Activated T-cell treated with anti-CD3 and anti-CD28 coated beads for 48 hours (primary cell): Measurements from ENCODE around the gene IQSEC1.

Source experiments
- DNase-seq: peaks from one replicate; pipeline ENCODE4 v3.0.0-alpha.2; 2020; ENCODE audit warnings: low read depth

IQSEC1 gene

DNA sequence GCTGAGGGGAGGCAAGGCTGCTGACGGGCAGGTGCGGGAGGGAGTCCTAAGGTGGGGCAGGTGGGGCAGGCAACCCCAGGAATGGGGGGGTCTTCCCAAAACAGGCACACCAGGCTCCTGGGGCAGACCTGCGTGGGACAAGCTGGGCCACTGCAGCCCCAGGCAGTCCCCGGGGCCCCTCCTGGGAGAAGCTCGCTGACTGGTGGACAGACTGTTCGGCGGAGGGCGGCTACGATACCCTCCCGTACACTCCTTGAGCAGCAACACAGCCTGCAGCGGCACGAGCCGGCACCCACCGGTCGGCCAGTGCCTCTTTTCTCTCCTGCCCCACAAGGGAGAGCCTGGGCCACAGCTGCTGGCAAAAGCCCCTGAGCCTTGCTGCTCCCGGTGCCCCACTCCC, 165.9 kb downstream of the IQSEC1 start:
- no peak for DNase-seq

DNA sequence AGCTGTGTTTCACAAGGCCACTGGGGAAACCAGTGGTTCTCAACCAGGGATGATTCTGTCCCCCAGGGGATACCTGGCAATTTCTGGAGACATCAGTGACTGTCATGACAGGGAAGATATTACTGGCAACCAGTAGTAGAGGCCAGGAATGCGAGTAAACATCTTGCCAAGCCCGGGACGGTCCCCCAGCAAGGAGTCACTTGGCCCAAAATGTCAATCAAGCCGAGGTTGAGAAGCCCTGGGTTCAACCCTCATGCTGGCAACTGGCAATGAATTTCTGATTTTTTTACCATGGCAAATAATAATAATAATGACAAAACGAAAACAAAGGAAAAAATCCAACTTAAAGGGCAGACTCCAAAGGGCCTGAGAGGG, 166.3 kb downstream of the IQSEC1 start:
- no peak for DNase-seq

DNA sequence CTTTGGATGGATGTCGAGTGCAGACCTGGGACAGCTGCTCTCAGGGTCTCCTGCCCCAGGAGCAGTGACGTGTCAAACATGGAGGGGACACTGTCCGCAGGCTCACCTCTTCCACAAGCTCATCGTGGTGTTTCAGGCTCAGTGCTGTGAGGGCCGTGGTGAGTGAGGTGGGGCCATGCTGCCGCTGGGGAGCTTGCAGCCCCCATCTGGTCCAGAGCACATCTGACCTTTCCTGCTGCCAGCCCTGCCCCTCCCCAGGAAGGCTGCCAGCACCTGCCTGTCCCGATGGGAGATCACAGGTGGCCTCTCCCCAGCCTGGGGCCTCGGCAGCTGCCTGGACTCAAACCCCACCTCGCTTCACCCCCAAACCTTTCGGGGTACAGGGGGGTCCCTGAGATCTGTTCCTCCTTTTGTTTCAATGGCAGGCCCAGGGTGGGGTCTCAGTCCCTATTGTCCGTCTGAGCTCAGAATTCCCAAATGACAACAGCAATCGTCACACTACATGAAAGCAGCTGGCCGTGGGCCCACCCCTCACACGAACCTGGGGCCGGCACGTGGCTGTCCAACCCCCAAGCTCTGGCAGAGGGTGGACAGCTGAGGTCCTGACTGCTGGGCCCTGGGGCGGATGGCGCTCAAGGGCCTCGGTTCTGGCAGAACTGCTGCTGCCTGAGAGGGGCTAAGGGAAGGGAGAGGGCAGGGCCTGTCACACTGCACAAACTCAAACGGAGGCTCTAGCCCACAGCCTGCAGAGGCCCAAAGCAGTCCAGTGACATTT, 166.9 kb downstream of the IQSEC1 start:
- DNase-seq, result no peak

DNA sequence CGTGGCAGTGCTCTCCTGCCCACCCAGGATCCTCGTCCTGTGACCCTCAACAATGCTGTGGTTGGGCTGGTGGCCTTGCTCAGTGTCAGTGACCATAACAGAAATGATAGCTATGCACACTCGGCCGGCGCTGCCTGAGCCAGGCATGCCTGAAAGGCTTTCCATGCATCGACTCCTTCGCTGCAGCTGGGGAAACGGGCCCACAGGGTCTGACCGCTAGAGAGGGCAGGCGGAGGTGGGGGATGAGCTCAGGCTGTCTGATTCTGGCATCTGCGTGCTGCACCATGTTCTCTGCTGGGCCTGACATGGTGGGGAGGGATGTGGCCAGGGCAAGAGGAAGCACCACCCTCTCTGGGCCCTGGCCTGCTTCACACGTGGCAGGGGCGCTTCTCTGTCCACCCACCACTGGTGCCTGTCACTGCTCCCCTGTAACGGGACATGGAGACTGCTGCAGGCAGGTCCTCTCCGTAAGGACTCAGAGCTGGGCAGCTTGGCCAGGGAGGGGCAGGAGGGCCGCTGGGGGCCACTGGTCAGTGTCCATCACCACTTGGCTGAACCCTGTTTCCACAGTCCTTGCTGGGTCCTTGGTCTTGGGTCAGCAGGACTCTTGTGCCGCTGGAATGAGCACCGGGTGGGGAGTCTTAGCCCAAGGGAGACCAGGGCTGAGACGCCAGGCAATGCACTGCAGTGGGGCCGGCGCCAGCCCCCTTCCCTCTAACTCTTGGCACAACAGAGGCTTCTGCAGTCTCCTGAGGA, 167.7 kb downstream of the IQSEC1 start:
- no peak for DNase-seq

DNA sequence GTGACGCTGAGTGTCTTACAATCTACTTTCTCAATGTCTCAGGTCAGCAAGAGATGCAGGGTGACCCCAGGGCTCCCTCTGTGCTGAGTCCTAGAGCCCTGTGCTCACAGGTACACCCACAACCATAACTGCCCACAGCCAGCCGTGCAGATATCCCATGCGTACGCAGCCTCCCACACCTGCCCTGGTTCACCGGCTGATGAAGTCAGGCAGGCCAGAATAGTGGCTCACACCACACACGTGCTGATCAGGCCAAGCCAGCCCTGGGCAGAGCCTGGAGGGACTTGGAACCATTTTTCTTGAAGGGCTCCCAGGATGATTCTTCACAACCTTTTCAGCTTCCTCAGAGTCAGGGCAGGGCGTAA, 168.3 kb downstream of the IQSEC1 start:
- DNase-seq, result no peak

DNA sequence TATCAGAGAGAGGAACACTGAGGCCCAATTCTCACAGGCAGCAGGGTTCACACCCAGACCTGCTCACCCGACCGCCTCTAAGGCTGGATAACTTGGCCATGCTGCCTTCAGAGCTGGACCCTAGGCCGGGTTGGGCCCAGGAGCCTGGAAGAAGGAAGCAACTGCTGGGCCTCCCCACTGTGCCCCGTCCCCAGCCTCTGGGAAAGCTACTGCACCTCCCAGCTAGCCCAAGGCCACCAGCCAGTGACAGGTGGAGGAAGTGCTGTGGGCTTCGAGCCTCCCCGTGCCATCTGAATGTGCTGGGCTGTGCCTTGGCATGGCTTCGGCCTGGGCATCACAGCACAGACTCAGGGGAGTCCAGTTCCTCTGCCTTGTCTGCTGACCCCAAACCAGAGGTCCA, 169.3 kb downstream of the IQSEC1 start:
- DNase-seq, result no peak

DNA sequence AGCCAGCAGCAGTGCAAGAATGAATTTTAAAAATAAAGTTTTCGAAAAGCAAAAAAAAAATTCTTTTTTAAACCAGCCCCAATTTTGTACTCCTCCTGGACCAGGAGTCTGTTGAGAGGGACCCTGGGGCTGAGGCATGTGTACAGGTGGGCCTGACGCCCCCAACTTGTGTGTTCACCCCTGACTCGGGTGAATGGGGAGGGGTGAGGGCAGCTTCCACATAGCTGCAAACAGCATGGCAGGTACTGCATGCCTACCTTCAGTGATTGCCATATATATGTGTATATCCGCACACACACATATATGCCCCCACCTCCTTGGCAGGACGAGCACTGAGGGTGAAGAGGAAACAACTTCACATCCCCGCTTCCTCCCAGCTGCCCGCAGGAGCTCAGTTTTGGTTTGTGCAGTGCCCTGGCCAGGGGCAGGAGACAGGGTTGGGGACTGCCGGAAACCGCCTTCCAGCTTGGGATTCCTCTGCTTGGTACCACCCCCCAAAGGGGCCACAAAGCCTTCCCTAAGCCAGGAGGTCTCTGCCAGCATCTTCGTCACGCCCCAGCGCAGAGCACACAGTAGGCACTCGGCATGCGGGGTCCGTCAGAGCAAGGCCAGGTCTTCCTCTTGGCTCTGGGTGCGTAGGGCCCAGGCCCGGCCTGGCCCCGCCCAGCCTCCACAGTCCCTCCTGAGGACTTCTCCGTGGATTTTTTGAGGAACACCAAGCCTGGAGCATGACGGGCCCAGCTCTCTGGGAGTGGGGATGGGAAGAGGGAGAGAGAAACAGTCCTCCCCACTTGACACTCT, 170.0 kb downstream of the IQSEC1 start:
- DNase-seq, result no peak

DNA sequence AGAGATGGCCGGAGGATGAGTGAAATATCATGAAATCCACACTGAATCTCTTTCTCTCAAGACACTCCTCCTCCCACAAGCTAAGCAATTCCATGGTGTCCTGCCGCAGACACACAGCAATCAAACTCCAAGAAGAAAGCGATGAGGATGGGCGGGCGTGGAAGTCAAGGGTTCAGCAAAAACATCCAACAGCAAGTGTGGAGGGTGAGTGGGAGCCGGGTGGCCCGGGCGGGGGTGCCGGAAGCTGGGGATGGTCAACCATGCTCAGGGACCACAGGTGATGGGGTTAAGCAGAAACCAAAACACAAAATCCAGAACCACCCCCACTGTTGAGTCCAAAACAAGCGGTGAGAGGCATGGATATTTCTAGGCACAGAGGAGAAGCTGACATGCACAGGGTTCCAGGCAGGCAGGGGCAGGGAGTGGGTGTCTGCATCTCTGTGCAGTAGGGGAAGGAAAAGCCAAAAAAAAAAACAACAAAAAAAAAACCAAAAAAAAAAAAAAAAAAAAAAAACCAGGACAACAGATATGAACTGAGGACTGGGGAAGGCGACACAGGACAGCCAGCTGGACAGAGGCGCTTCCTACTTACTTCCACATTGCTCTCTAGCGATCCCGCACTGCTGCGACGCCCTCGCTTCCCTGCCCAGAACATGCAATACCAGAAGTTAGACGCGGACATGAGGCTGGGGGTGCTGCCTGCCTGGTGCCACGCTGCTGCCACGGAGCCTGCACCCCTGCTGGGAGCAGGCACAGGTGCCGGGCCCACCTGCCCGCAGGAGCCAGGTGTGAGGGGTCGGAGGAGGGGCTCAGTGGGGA, 170.8 kb downstream of the IQSEC1 start:
- no peak for DNase-seq

DNA sequence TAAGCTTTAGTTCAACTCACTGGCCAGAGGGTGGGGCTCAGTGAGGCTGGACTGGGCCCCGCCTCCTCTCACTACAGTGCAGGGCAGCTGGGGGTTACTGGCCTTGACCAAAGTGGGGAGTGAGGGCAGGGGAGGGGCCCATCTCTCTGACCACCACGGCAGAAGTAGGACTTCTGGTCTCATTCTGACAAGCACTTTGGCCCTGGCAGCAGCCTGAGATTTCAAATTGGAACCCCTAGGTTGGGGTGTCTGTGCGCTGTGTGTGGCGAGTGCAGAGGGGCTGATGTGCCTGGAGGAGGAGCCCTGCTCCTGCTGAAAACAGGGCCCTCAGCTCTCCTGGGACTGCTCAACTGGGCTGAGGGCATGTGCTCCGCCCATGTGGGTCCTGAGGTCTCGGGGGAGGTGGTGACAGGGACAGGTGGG, 171.6 kb downstream of the IQSEC1 start:
- DNase-seq, result no peak

DNA sequence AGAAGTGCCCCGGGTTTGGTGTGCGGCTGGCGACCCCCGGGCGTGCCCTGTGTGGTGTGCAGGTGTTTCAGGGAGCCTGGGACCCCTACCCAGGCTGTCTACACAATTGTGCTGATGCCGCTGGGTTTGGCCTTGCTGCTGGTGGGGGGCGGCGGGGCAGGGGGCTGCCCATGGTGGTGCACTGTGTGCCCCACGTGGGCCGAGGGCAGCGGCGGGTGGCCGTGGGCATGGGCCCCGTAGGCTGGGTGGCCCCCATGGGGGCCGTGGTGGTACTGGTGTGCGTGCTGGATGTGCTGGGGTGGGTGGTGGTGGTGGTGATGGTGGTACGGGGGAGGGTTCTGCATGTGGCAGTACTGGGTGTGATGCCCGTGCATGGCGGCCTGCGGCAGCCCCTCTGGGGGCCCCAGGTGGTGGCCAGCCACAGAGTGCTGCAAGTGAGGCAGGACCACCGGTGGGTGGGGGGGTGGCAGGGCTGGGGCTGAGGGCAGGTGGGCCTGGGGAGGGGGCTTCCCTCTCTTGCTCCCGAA, 172.3 kb downstream of the IQSEC1 start:
- DNase-seq, result no peak

DNA sequence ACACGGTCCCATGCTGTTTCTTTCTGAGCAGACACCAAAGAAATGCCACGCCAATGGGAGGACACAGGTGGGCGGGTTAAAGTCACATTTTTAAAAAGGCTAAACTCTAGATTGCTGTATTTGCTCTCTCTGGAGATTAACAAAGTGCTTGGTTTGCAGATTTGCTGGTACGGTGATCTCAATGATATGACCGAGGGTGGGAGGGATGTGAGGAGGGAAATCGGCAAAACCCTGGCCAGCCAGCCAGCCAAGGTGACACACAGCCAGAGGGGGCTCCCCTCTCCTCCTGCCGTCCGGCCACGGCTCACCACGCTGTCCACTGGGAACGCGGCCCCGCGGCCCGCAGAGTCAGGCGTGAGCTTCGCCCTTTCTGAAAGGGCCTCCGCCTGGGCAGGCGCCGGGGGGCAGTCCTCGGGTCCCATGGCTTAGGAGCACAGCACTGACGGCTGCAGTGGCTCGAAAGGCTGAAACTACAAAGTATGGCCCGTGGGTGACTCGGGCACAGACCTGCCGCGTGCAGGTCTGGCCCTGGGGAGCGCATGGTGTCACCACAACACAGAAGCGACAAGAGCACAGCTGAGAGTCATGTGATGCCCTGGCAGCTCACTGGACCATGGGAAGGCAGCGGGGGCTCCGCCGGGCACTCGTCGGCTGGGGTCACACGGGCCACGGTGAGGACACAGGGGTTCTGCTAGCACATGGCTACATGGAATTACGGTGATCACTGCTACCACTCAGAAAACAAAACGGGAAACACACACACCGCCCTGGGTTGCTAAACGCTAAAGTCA, 174.1 kb downstream of the IQSEC1 start:
- no peak for DNase-seq

DNA sequence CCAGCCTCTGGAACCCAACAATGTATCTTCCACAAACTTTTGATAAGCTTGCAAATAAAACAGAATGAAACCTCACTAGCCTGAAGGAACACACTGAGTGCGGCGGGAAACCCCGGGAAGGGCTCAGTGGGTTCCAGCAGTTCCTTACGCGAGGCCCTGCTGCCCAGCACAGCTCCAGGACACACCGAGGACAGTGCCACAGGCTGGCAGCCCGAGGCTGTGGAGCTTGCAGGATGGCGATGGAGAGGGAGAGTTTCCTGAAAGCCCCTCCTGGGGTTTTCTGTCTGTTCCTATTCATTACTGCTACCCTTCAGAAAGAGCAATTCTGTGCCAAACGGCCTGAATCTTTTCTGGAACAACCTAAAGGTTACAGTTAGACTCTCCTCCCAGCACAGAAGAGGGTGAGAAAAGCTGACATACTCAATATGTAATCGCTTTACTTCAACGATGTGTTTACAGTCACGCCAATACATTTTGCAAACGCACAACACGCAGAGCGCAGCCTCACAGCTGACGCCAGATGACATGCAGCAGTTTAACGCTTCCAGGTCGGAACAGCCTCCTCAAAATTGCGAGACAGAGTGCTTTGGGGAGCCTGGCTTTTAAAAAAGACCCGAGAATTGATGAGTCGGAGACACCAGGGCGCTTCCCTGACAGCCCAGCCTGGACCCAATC, 174.8 kb downstream of the IQSEC1 start:
- DNase-seq, result no peak

DNA sequence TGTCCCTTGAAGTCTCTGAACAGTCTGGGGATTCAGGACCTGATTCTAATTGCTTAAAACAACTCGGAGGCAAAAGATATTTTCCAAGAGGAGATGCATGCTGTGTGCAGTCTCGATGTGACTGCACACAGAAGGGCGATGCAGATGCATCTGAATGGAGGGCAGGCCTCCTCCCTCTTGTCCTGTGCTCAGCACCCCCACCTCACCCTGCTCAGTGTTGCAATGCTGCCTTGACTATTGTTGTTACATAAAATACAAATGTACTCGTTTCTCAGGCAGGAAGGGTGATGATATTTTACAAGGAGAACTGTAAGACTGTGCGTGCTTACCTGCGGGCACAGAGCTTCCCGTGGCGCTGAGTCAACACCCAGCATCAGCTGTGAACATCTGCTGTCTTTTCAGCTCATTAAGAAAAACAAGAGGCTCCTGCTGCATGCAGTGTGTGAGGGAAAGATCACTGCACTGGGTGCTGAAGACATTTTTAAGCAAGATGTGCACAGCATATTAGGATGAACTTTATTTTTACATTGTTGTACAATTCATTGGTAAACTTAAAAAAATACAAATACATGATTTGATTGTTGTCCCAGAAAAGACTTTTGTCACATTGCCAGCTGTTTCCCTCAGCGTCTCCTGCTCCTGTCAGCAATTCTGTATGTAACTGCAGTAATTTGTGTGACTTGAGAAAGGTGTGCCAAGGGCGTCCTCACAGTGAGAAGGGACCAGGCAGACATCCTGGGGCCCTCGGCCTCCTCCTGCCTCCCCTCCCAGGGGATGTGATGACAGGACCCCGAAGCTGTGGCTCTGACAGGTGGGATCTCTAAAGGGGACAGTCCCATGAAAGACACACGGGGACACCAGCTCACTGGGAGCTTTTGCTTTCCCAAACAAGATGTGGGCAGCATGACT, 175.6 kb downstream of the IQSEC1 start:
- no peak for DNase-seq

DNA sequence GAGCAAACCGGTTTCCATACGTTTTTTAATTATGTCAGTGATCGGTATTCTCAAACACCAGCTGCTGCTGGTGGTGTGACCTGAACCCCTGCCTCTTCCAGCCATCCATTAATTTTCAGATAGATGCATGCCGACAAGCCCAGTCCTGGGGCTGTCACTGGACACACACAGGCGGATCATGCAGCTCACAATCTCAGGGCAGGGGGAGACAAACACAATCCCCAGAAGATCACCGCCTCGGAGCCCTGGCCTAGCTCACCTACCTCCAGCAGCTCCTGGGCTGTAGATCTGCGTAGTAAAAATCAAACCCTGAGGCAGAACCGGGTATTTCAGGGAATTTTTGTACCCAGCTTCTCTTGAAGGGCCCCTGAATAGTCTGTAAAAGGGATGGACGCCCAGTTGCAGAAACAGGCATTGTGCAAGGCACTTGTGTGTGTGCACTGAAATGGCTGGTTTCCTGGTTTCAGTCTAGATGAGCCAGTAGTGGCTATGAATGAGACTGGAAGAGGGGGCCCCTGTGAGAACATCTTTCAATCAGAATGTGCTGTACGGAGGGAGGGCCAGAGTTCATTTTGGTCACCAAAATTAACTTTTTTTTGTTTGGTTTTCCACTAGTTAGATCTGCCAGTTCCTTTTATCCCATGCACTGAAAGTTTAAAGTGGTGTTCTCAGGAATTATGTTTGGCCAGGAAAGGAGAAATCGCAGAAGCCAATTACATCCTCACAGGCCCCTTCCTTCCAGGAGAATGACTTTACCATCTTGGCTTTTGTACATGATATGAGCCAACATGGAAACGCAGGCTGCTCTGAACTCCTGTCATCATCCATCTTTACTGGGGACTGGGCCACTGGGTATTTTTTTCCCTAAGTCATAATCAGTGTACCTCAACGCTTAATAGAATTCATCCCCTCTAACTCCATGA, 176.9 kb downstream of the IQSEC1 start:
- DNase-seq, result no peak

DNA sequence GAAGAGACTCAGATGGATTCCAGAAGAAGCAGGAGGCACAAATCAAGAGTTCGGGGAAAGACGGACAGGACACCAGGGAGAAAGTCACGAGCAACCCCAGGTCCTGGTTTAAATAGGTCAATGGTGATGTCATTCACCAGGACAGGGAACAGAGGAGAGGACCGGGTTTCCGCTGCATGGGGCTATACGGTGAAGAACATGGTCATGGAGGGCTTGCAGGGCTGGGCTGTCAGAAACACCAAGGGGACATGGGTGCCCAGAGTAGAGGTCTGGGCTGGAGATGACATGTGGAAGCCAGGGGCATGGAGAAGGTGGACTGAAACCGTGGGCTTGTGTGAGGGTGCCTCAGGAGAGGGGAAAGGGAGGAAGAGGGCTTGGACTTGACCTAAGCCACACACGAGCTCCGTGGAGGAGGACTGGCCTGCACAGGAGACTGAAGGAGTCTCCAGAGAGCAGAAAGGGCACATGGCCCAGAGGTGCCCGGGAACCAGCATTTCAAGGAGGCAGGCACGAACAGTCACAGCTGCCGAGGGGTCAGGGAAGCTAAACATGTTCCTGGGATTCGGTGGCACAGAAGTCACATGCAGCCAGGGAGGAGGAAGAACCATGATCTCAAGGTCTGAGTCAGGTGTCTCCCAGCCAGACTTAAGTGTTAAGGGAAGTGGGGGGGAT, 177.7 kb downstream of the IQSEC1 start:
- no peak for DNase-seq

DNA sequence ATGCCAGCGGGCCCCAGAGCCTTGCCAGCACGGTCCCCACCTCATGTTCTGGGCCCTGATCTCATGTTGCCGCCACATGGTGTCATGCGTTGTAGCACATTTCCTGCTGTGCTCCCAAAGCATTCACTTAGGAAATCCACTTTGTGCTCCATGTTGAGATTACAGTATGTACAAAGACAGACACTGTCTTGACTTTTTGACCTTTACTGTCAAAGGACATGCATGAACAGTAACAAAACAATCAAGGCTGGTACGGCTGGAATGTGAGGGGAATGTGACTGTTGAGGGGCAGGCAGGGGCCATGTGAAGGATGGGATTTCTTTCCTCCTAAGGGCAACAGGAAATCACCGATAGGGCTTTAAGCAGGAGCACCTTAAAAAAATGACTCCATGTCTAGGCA, 178.6 kb downstream of the IQSEC1 start:
- no peak for DNase-seq

DNA sequence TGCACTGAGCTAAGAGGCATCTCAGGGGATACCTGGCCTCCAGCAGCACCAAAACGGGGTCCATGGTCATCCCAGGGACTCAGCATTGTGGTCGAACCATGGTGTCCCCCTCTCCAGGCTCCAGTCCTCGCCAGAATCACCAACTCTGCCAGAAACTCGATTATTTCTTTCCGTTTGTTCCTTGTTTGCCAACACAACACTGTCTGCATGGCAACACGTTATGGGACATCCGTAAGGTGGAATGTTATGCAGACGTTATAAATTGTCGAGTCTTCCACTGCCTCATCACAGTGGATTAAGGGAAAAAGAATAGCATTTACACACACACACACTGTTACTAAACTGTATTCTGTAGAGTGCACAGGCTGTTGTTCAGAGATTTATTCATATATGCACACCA, 179.4 kb downstream of the IQSEC1 start:
- DNase-seq, result no peak

DNA sequence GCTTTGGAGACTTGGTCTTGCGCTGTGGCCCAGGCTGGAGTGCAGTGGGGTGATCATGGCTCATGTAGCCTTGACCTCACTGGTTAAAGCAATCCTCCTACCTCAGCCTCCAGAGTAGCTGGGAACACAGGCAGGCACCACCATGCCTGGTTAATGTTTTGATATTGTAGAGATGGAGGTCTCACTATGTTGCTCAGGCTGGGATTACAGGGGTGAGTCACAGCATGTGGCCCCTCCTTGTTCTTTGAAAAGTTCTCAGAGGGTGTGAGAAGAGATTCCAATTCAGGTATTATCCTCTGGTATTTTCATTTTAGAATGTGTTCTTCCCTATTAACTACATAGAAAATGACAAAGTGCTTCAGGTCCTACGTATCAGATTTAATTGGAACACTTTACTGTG, 180.0 kb downstream of the IQSEC1 start:
- no peak for DNase-seq
